DND-41 (cell line): ENCODE measurements around the gene GALNT7.

Experiments used
- ATAC-seq: fragments of 200-7000 bp; cut with Tn5 transposase; 3 replicates; pipeline ENCODE4 v1.9.1; 2021; ENCODE audit warnings: low read depth; ENCODE audit not compliant: insufficient read depth
- DNase-seq: peaks from one replicate; pipeline ENCODE4 v3.0.0-alpha.2; 2020
- H2AFZ ChIP-seq: 2 replicates; pipeline ENCODE4 v1.6.0; 2012; ENCODE audit warnings: low read depth, low read length
- H3K27ac ChIP-seq: 2 replicates; pipeline ENCODE4 v1.5.1; 2012; ENCODE audit warnings: low read length, inconsistent platforms
- H3K27me3 ChIP-seq: fragments of 200-600 bp; sonication (generic); 2 replicates; pipeline ENCODE4 v1.6.0; 2012; ENCODE audit warnings: low read length, mild to moderate bottlenecking, inconsistent platforms; ENCODE audit not compliant: insufficient read depth, poor library complexity
- H3K36me3 ChIP-seq: 2 replicates; pipeline ENCODE4 v1.5.1; 2012; ENCODE audit warnings: low read length, inconsistent platforms; ENCODE audit not compliant: insufficient read depth
- H3K4me1 ChIP-seq: 2 replicates; pipeline ENCODE4 v1.5.1; 2012; ENCODE audit warnings: mild to moderate bottlenecking, low read length; ENCODE audit not compliant: insufficient read depth
- H3K4me2 ChIP-seq: 2 replicates; pipeline ENCODE4 v1.6.0; 2012; ENCODE audit warnings: mild to moderate bottlenecking, moderate library complexity, low read length, inconsistent platforms; ENCODE audit not compliant: insufficient read depth
- H3K4me3 ChIP-seq, 2 experiments: fragments of 200-600 bp in 1 of 2; shearing (Covaris generic) in 1 of 2; 2 replicates each; pipeline ENCODE4 v1.5.1; 2012 to 2016; ENCODE audit warnings: inconsistent platforms in 2 of 2, low read length in 2 of 2, mild to moderate bottlenecking in 2 of 2, low read depth in 1 of 2, moderate library complexity in 1 of 2
- H3K79me2 ChIP-seq: 2 replicates; pipeline ENCODE4 v1.6.0; 2012; ENCODE audit warnings: low read length, inconsistent platforms; ENCODE audit not compliant: insufficient read depth
- H3K9ac ChIP-seq: 2 replicates; pipeline ENCODE4 v1.6.0; 2012; ENCODE audit warnings: low read depth, mild to moderate bottlenecking, inconsistent platforms, low read length, moderate library complexity
- H3K9me3 ChIP-seq: 2 replicates; pipeline ENCODE4 v1.5.1; 2012; ENCODE audit warnings: low read length, moderate library complexity, mild to moderate bottlenecking, inconsistent platforms; ENCODE audit not compliant: insufficient read depth, severe bottlenecking
- H4K20me1 ChIP-seq: 2 replicates; pipeline ENCODE4 v1.6.0; 2012; ENCODE audit warnings: low read length; ENCODE audit not compliant: insufficient read depth
- CTCF ChIP-seq: IDR thresholded peaks from 2 replicates; pipeline ENCODE4 v1.5.1; 2012; ENCODE audit warnings: borderline replicate concordance, low read length, moderate library complexity, mild to moderate bottlenecking; ENCODE audit not compliant: poor library complexity, severe bottlenecking; ENCODE audit errors: extremely low read depth
- EZH2 ChIP-seq: IDR thresholded peaks from 3 replicates; pipeline ENCODE4 v1.6.1; 2012; ENCODE audit warnings: borderline replicate concordance, low read depth, mild to moderate bottlenecking, moderate library complexity, low read length, inconsistent platforms; ENCODE audit not compliant: severe bottlenecking

GALNT7 gene

DNA sequence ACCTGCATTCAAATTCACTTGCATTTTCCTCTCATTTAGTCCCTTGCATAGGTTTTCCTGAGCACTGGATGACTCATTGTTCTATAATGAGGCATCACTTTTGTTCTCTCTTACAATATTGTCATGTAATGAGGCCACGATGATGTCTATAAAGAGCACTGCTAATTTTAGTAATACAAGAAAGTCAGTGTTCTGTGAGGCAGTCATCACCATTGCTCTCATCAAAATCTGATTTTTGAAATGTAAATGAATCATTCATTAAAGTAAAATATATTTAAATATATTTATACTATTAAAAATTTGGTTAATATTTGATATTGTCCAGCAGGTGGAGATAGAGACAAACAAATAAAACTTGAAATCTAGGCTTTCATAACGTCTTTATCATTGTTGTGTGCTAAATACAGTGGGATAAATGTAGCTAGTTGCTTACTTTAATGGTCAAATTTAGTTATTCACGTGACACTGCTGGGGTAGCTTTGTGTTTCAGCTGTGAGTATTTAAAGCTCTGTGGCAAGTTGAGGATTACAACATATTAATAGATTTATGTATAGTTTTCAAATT is 150.1 kb downstream of the GALNT7 start:
- peaks cover 84% of the 10 kb centered on the region for H3K36me3 ChIP-seq
- DNase-seq (no peak), ATAC-seq (peak; percentile 41; the same call in 2 of the 3 replicates)
- H4K20me1 ChIP-seq = no peaks in the 10 kb centered on the region
- H3K27ac ChIP-seq = no peak overlapping the region
- no peak overlapping the region for H3K9ac ChIP-seq
- H3K9me3 ChIP-seq = no peaks in the 10 kb centered on the region
- no peaks in the 10 kb centered on the region for H3K27me3 ChIP-seq
- H2AFZ ChIP-seq = no peak overlapping the region
- no peaks in the 10 kb centered on the region for H3K79me2 ChIP-seq
- H3K4me2 ChIP-seq = no peak overlapping the region
- no peaks in the 10 kb centered on the region for H3K4me1 ChIP-seq
- H3K4me3 ChIP-seq = no peak overlapping the region
- TF ChIP-seq EZH2 = no peak
- TF ChIP-seq CTCF = no peak

GRCh38 chr4:173319696-173320095 is 151.1 kb downstream of the GALNT7 start:
- Histone ChIP-seq H2AFZ (no peak overlapping the region), H3K9me3 (no peaks in the 10 kb centered on the region), H3K4me2 (no peak overlapping the region), H4K20me1 (no peaks in the 10 kb centered on the region), H3K36me3 (peaks cover 78% of the 10 kb centered on the region), H3K9ac (no peak overlapping the region), H3K27ac (no peak overlapping the region), H3K79me2 (no peaks in the 10 kb centered on the region), H3K4me1 (no peaks in the 10 kb centered on the region), H3K4me3 (no peak overlapping the region), H3K27me3 (no peaks in the 10 kb centered on the region)
- DNase-seq = no peak
- no peak for TF ChIP-seq EZH2
- no peak for TF ChIP-seq CTCF
- no peak for ATAC-seq

- H3K36me3 ChIP-seq = peaks cover 67% of the 10 kb centered on the region
Observed at GRCh38 chr4:173325007-173325736, 156.6 kb downstream of the GALNT7 start.

More at GRCh38 chr4:173325007-173325736, 156.6 kb downstream of the GALNT7 start:
- TF ChIP-seq EZH2 (no peak), CTCF (no peak)
- DNase-seq = no peak
- no peaks in the 10 kb centered on the region for H3K27me3 ChIP-seq
- H4K20me1 ChIP-seq = peaks cover 8% of the 10 kb centered on the region; the same call in 1 of the 2 replicates
- no peak overlapping the region for H2AFZ ChIP-seq
- no peak overlapping the region for H3K4me2 ChIP-seq
- H3K9me3 ChIP-seq = no peaks in the 10 kb centered on the region
- no peak overlapping the region for H3K4me3 ChIP-seq
- no peak overlapping the region for H3K9ac ChIP-seq
- peaks cover 11% of the 10 kb centered on the region for H3K79me2 ChIP-seq
- peaks cover 10% of the 10 kb centered on the region for H3K4me1 ChIP-seq
- ATAC-seq = no peak
- H3K27ac ChIP-seq = no peak overlapping the region
